ENCODE measurements around the gene ATRN.

DNA sequence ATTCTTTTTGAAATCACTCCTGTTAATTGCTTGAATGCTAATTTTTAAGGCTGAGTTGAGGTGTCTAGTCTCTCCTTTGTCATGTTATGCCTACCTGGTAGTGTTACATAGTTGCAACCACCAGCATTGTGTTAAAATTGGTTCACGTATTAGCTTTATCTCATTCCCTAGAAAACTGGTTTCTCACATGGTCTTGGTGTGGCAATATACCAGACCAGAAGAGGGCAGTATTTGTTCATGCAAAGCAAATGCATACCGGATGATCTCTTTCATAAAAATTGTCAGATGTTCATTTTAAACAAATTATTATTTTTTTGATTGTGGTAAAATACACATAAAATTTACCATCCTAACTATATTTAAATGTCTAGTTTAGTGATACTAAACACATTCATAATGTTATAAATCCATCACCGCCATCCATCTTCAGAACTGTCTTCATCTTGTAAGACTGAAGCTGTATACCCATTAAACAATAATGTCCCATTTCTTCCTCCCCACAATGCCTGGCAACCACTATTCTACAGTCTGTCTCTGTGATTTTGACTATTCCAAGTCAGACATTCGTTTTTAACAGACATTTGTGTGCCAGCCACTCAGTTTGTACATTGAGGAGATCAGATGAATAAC, 92.8 kb downstream of the ATRN start:
- TF ChIP-seq, protein P1, sequence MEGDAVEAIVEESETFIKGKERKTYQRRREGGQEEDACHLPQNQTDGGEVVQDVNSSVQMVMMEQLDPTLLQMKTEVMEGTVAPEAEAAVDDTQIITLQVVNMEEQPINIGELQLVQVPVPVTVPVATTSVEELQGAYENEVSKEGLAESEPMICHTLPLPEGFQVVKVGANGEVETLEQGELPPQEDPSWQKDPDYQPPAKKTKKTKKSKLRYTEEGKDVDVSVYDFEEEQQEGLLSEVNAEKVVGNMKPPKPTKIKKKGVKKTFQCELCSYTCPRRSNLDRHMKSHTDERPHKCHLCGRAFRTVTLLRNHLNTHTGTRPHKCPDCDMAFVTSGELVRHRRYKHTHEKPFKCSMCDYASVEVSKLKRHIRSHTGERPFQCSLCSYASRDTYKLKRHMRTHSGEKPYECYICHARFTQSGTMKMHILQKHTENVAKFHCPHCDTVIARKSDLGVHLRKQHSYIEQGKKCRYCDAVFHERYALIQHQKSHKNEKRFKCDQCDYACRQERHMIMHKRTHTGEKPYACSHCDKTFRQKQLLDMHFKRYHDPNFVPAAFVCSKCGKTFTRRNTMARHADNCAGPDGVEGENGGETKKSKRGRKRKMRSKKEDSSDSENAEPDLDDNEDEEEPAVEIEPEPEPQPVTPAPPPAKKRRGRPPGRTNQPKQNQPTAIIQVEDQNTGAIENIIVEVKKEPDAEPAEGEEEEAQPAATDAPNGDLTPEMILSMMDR (IDR thresholded peaks at IDR 0.05): peak; percentile 61
- no peak for TF ChIP-seq EZH2 (IDR thresholded peaks at IDR 0.05; ENCODE audit: borderline replicate concordance, insufficient read depth, low read depth, low read length, poor library complexity, severe bottlenecking)

Data from B cell (primary cell).